Naive thymus-derived CD4-positive, alpha-beta T cell (primary cell): Measurements from ENCODE around the gene KIAA0825. TPM values are rescaled to one million over a fixed set of nuclear protein-coding genes. Genes with fewer than 3 reads are reported as not detected.

Source experiments
- ATAC-seq: fragments of 150-1000 bp; cut with Tn5 transposase; 2 replicates; pipeline ENCODE4 v1.10.0; 2021; ENCODE audit warnings: mild to moderate bottlenecking, moderate library complexity
- CTCF ChIA-PET: fragments of 350-600 bp; sonication (Branson Sonifier 250); formaldehyde crosslinking; loops from one replicate; lab custom pipeline; 2021; ENCODE audit warnings: antibody characterized with exemption; lab: Charles Lee
- POLR2A ChIA-PET: fragments of 350-600 bp; sonication (Branson Sonifier 250); formaldehyde crosslinking; loops from one replicate; lab custom pipeline; 2021; ENCODE audit warnings: antibody characterized with exemption, inconsistent platforms; lab: Charles Lee
- DNase-seq, 9 donors: peaks; one replicate each; pipeline versions ENCODE4 v3.0.0 to v3.0.0-alpha.2; 2020 to 2022; ENCODE audit warnings: mixed read lengths in 1 of 9
- H3K27ac ChIP-seq: one replicate; pipeline ENCODE4 v1.7.0; 2013; ENCODE audit warnings: mild to moderate bottlenecking, low read depth, low read length, moderate library complexity
- H3K27me3 ChIP-seq, 2 donors: one replicate each; pipeline ENCODE4 v1.7.0; 2013; ENCODE audit warnings: low read length in 2 of 2, mild to moderate bottlenecking in 2 of 2, moderate library complexity in 2 of 2; ENCODE audit not compliant: control insufficient read depth in 2 of 2, insufficient read depth in 2 of 2
- H3K36me3 ChIP-seq, 3 experiments: 1 replicate in 2 of 3; 2 replicates in 1 of 3; pipeline ENCODE4 v1.7.0; 2013; ENCODE audit warnings: low read length in 3 of 3, mild to moderate bottlenecking in 3 of 3, moderate library complexity in 1 of 3; ENCODE audit not compliant: insufficient read depth in 3 of 3, control insufficient read depth in 2 of 3
- H3K4me1 ChIP-seq, 2 donors: one replicate each; pipeline ENCODE4 v1.7.0; 2013; ENCODE audit warnings: low read length in 2 of 2, mild to moderate bottlenecking in 2 of 2, moderate library complexity in 1 of 2; ENCODE audit not compliant: control insufficient read depth in 2 of 2, insufficient read depth in 2 of 2
- H3K4me3 ChIP-seq: 2 replicates; pipeline ENCODE4 v1.7.0; 2013; ENCODE audit warnings: mild to moderate bottlenecking, low read length
- H3K9me3 ChIP-seq, 3 experiments: 1 replicate in 2 of 3; 2 replicates in 1 of 3; pipeline ENCODE4 v1.7.0; 2013; ENCODE audit warnings: low read length in 3 of 3; ENCODE audit not compliant: control insufficient read depth in 2 of 3
- H3K27ac Mint-ChIP-seq, 9 donors: one replicate each; pipeline ENCODE4 v1.8.0; 2020 to 2022; ENCODE audit warnings: mixed read lengths in 9 of 9, mild to moderate bottlenecking in 8 of 9, moderate library complexity in 5 of 9, inconsistent platforms in 2 of 9
- H3K27me3 Mint-ChIP-seq, 5 donors: one replicate each; pipeline ENCODE4 v1.8.0; 2021 to 2022; ENCODE audit warnings: mixed read lengths in 5 of 5, mild to moderate bottlenecking in 1 of 5
- H3K36me3 Mint-ChIP-seq, 5 donors: one replicate each; pipeline ENCODE4 v1.8.0; 2020 to 2022; ENCODE audit warnings: mixed read lengths in 5 of 5, mild to moderate bottlenecking in 3 of 5, inconsistent platforms in 1 of 5
- H3K4me1 Mint-ChIP-seq, 7 donors: one replicate each; pipeline ENCODE4 v1.8.0; 2020 to 2022; ENCODE audit warnings: mixed read lengths in 7 of 7, mild to moderate bottlenecking in 3 of 7, inconsistent platforms in 1 of 7
- H3K4me3 Mint-ChIP-seq, 10 donors: one replicate each; pipeline ENCODE4 v1.8.0; 2020 to 2022; ENCODE audit warnings: mild to moderate bottlenecking in 10 of 10, mixed read lengths in 10 of 10, moderate library complexity in 6 of 10, inconsistent platforms in 2 of 10
- H3K9me3 Mint-ChIP-seq, 11 donors: one replicate each; pipeline ENCODE4 v1.8.0; 2020 to 2022; ENCODE audit warnings: mixed read lengths in 11 of 11, mild to moderate bottlenecking in 4 of 11, inconsistent platforms in 1 of 11, moderate library complexity in 1 of 11
- intact Hi-C, 2 donors: fragments of 100-400 bp; cut with micrococcal nuclease; formaldehyde crosslinking; loops; one replicate each; pipeline ENCODE4 v1.15.1; 2023
- polyA plus RNA-seq, 2 donors: library from polyadenylated mRNA; unstranded; fragments of 300-500 nt; fragmentation: Illumina TruSeq; gene quantifications; one replicate each; pipeline ENCODE4 v1.2.3, GENCODE V29; 2021
- total RNA-seq, 6 experiments: library from RNA in 5 of 6; stranded (reverse) in 5 of 6; gene quantifications; 1 replicate in 5 of 6; 2 replicates in 1 of 6; pipeline ENCODE4 v1.2.3 and lab custom pipeline; 2021 to 2026

Gene KIAA0825
- total and polyA plus RNA-seq, 7 experiments from 2014 or later, result 0.38 to 3.2 (median 1.3) TPM

DNA sequence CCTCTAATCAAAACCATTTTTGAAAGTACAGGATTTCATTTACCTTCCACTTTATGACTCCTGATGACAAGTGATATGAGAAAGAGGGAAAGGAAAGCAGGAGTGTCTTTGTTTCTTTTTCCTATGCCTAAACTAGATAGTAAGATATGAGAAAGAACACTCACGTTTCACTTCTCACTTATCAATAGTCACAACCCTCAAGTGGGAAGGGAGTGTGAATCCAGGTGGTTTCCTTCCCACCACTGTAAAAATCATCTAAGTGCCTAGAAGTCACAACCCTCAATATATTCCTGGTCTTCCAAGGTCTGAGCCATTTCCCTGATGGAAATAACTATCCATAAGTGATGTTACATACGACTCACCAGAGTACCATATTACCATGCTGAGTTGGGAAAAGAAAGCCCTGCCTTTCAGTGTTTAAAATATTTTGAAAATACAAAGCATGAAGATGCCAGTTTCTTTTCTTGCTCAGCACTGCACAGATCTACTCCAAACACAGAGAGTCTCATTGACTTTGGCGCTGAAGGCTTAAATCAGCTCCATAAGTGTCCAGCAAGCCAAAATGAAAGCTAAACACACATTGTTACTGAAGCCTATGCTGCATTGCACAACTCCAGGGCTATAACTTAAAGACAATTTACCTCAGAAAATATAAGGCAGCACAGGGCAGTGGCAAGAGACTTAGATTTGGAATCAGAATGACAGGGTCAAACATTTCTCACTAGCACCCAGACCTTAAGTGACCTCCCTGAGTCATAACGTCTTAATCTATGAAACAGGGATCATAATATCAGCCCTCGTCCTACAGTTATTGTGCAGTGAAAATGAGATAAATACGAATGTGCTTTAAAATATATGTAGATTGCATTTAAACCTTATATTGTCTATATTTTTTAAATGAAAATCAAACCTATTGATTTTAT, 301.2 kb downstream of the KIAA0825 start:
- no peaks in the 10 kb centered on the region for H3K9me3 Mint-ChIP-seq
- Histone ChIP-seq H3K27ac (no peak overlapping the region), H3K4me1 (no peaks in the 10 kb centered on the region), H3K36me3 (no peaks in the 10 kb centered on the region), H3K27me3 (no peaks in the 10 kb centered on the region), H3K4me3 (no peak overlapping the region), H3K9me3 (no peaks in the 10 kb centered on the region)
- ATAC-seq (no peak), DNase-seq (no peak)
- H3K27ac Mint-ChIP-seq, result no peak overlapping the region
- no peak overlapping the region for H3K4me3 Mint-ChIP-seq
- ChIA-PET CTCF (no interaction called here), POLR2A (no interaction called here)
- intact Hi-C loops, result no loop called here
- H3K36me3 Mint-ChIP-seq, result no peaks in the 10 kb centered on the region
- H3K4me1 Mint-ChIP-seq, result no peaks in the 10 kb centered on the region
- no peaks in the 10 kb centered on the region for H3K27me3 Mint-ChIP-seq

DNA sequence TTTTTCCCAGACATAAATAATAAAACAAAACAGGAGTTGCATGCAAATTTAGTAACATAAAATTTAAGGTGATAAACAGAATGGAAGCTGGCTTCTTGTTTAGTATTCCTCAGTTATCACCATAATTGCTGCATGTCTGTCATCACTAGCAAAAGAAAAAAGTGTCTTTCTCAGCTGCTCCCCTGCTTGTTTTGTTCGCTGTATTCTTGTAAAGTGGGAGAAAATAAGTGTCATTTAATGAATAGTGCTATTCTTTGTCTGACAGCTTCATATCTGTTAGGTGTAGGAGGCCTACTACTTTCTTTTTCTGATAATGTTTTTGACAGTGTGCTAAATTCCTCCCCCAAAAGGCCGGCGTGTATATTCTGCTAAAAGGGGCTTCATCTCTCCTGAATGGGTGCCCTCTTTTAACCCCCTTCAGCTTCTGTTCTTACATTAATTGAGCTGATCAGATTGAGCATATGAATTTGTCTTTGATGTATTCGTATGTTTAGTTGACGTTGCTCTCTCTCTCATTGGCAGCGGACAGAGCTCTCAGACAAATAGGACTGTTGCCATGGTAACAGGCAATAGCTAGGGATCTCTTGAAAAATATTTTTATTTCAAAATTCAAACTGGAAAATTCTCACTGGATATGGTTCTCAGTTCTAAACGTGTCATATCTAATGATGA, 303.8 kb downstream of the KIAA0825 start:
- no peaks in the 10 kb centered on the region for H3K9me3 Mint-ChIP-seq
- CTCF ChIA-PET, result no interaction called here
- H3K4me3 Mint-ChIP-seq, result no peak overlapping the region
- no peak for DNase-seq
- POLR2A ChIA-PET, result no interaction called here
- Histone ChIP-seq H3K4me3 (no peak overlapping the region), H3K36me3 (no peaks in the 10 kb centered on the region), H3K4me1 (no peaks in the 10 kb centered on the region), H3K27me3 (no peaks in the 10 kb centered on the region), H3K9me3 (no peaks in the 10 kb centered on the region), H3K27ac (no peak overlapping the region)
- intact Hi-C loops, result no loop called here
- no peaks in the 10 kb centered on the region for H3K4me1 Mint-ChIP-seq
- no peak overlapping the region for H3K27ac Mint-ChIP-seq
- ATAC-seq, result no peak
- H3K36me3 Mint-ChIP-seq, result no peaks in the 10 kb centered on the region
- no peaks in the 10 kb centered on the region for H3K27me3 Mint-ChIP-seq

DNA sequence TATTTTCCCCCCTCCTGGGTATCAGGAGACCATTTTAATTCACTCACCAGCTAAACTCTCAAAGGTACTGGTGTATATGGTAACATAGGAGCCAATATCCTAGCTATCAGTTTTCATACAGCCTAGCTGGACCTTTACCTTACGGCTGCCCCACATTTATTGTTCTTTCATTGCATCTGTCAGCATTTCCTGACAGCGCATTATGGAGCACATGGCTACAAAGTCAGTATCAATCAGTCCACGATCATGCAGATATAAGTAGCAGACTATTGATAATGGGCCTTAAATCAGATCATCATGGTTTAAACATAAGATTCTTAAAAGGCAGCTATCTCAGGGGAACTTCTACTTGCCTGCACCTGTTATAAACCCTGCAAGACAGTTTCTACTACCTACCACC, 304.7 kb downstream of the KIAA0825 start:
- H3K27me3 ChIP-seq, result no peaks in the 10 kb centered on the region
- H3K4me1 ChIP-seq, result no peaks in the 10 kb centered on the region
- no peaks in the 10 kb centered on the region for H3K4me1 Mint-ChIP-seq
- H3K4me3 Mint-ChIP-seq, result no peak overlapping the region
- intact Hi-C loops, result no loop called here
- POLR2A ChIA-PET, result no interaction called here
- H3K36me3 ChIP-seq, result no peaks in the 10 kb centered on the region
- no peaks in the 10 kb centered on the region for H3K9me3 Mint-ChIP-seq
- no peak overlapping the region for H3K27ac ChIP-seq
- H3K27ac Mint-ChIP-seq, result no peak overlapping the region
- no peak overlapping the region for H3K4me3 ChIP-seq
- no peaks in the 10 kb centered on the region for H3K36me3 Mint-ChIP-seq
- CTCF ChIA-PET, result no interaction called here
- no peak for DNase-seq
- no peaks in the 10 kb centered on the region for H3K27me3 Mint-ChIP-seq
- no peaks in the 10 kb centered on the region for H3K9me3 ChIP-seq
- ATAC-seq, result no peak

DNA sequence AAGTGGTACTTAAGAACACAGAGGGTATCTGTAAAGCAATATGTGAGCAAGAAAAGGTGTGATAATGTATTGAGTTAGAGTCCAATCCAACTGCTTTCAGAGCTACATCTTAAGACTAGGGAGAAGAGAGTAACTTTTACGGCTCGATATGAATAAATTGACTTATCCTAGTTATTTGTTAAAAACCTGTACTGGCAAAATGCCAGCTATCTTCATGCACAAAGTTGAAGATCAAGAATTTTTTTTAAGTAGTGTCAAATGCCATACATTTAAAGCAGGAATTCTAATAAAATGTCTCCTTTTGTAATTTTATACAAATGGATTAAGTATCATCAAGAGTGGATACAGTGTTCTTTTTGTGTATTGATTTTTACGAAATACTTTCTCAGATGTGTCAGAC, 305.2 kb downstream of the KIAA0825 start:
- Histone ChIP-seq H3K36me3 (no peaks in the 10 kb centered on the region), H3K4me3 (no peak overlapping the region), H3K9me3 (no peaks in the 10 kb centered on the region), H3K27ac (no peak overlapping the region), H3K4me1 (no peaks in the 10 kb centered on the region), H3K27me3 (no peaks in the 10 kb centered on the region)
- Mint-ChIP-seq H3K9me3 (no peaks in the 10 kb centered on the region), H3K27me3 (no peaks in the 10 kb centered on the region), H3K27ac (no peak overlapping the region), H3K4me3 (no peak overlapping the region), H3K36me3 (no peaks in the 10 kb centered on the region), H3K4me1 (no peaks in the 10 kb centered on the region)
- ChIA-PET CTCF (no interaction called here), POLR2A (no interaction called here)
- intact Hi-C loops, result no loop called here
- ATAC-seq (no peak), DNase-seq (no peak)

DNA sequence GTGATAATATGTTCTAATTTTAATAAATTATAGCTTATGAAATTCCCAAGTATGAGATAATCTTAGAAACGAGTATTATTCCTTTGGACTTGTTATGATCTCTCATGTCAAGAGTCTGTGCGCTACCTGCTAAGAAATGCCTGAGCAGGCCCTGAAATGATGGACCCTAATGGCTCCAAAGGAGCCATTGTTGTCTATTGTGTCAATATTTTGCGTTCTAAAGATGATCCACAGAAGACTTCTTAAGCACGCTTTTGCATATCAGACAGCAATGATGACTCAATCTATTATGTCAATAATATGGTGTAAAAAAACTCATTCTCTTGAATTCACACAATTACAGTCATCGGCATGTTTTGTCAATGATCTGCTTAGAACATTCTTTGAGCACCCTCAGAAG, 306.1 kb downstream of the KIAA0825 start:
- H3K27me3 ChIP-seq, result no peaks in the 10 kb centered on the region

DNA sequence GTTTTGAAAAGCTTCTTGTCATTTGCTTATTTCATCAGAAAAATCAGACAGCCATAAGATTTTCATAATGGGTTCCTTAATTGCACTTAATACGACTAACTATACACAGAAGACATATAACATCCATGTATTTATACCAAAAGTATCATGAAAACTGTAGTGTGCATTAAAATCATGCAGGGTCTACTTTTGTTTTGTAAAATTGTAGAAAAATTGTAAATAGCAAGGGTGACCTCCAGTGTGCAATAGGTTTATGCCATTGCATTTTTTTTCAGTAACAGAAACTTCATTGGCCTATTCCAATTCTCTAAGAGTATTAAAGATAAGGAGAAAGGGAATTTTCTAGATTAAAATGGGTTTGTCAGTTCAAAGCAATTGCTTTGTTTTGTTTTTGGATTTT, 307.6 kb downstream of the KIAA0825 start:
- H3K27me3 ChIP-seq, result no peaks in the 10 kb centered on the region
- no peaks in the 10 kb centered on the region for H3K9me3 ChIP-seq
- Mint-ChIP-seq H3K27ac (no peak overlapping the region), H3K36me3 (no peaks in the 10 kb centered on the region), H3K4me1 (no peaks in the 10 kb centered on the region), H3K27me3 (no peaks in the 10 kb centered on the region), H3K4me3 (no peak overlapping the region), H3K9me3 (no peaks in the 10 kb centered on the region)
- POLR2A ChIA-PET, result no interaction called here
- CTCF ChIA-PET, result no interaction called here
- no peaks in the 10 kb centered on the region for H3K4me1 ChIP-seq
- no peak overlapping the region for H3K4me3 ChIP-seq
- DNase-seq (no peak), ATAC-seq (no peak)
- no peaks in the 10 kb centered on the region for H3K36me3 ChIP-seq
- intact Hi-C loops, result no loop called here
- H3K27ac ChIP-seq, result no peak overlapping the region

More for the DNA sequence above, 306.1 kb downstream of the KIAA0825 start:
- Mint-ChIP-seq H3K27ac (no peak overlapping the region), H3K4me3 (no peak overlapping the region), H3K27me3 (no peaks in the 10 kb centered on the region), H3K4me1 (no peaks in the 10 kb centered on the region), H3K36me3 (no peaks in the 10 kb centered on the region), H3K9me3 (no peaks in the 10 kb centered on the region)
- POLR2A ChIA-PET, result no interaction called here
- no peak for DNase-seq
- CTCF ChIA-PET, result no interaction called here
- no peak overlapping the region for H3K4me3 ChIP-seq
- H3K36me3 ChIP-seq, result no peaks in the 10 kb centered on the region
- H3K27ac ChIP-seq, result no peak overlapping the region
- H3K9me3 ChIP-seq, result no peaks in the 10 kb centered on the region
- ATAC-seq, result no peak
- intact Hi-C loops, result no loop called here
- no peaks in the 10 kb centered on the region for H3K4me1 ChIP-seq

DNA sequence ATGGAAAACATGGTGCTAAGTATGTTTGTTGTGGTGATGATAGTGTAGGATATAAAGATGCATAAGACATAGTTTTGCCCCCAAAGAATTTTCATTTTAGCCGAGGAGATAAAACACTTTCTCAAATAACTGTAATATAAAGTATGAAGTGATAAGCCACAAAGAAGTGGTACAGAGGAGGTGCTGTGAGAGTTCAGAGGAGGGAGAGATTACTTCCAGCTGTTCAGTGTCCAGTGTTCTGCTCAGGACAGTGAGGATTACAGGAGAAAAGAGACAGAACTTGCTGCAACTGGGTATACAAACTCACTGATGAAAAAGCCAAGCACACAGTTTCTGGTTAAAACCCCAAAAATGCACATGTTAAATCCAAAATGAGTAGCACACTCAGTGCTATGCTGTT, 309.3 kb downstream of the KIAA0825 start:
- intact Hi-C loops, result no loop called here
- Histone ChIP-seq H3K9me3 (no peaks in the 10 kb centered on the region), H3K4me1 (no peaks in the 10 kb centered on the region), H3K4me3 (no peak overlapping the region), H3K36me3 (no peaks in the 10 kb centered on the region), H3K27ac (no peak overlapping the region), H3K27me3 (no peaks in the 10 kb centered on the region)
- no peak overlapping the region for H3K27ac Mint-ChIP-seq
- no peaks in the 10 kb centered on the region for H3K9me3 Mint-ChIP-seq
- no peak overlapping the region for H3K4me3 Mint-ChIP-seq
- ChIA-PET CTCF (no interaction called here), POLR2A (no interaction called here)
- no peaks in the 10 kb centered on the region for H3K4me1 Mint-ChIP-seq
- H3K36me3 Mint-ChIP-seq, result no peaks in the 10 kb centered on the region
- DNase-seq, result no peak
- H3K27me3 Mint-ChIP-seq, result no peaks in the 10 kb centered on the region
- ATAC-seq, result no peak
